PFSK-1 (cell line): ENCODE data around the gene DGCR2.

Experiments used
- FOXP2 ChIP-seq: optimal IDR thresholded peaks from 2 replicates; pipeline ENCODE3; 2011; ENCODE audit warnings: borderline replicate concordance, control low read depth, inconsistent platforms; ENCODE audit not compliant: insufficient read depth; ENCODE audit errors: extremely low read length, extremely low read depth
- POLR2AphosphoS5 ChIP-seq: IDR thresholded peaks from 2 replicates; pipeline ENCODE4 v1.6.1; 2012; ENCODE audit warnings: low read depth, mild to moderate bottlenecking, control low read depth, low read length, moderate library complexity
- REST ChIP-seq, 2 experiments: IDR thresholded peaks; 2 replicates each; pipeline versions ENCODE4 v1.6.1 to v1.8.0; 2011 to 2012; ENCODE audit warnings: low read depth in 2 of 2, low read length in 2 of 2, control low read depth in 1 of 2, inconsistent platforms in 1 of 2, mild to moderate bottlenecking in 1 of 2, moderate library complexity in 1 of 2; ENCODE audit not compliant: insufficient read depth in 1 of 2
- SIN3A ChIP-seq: IDR thresholded peaks from 2 replicates; pipeline ENCODE4 v1.6.1; 2012; ENCODE audit warnings: mild to moderate bottlenecking, low read length, moderate library complexity, borderline replicate concordance; ENCODE audit not compliant: insufficient read depth
- TAF1 ChIP-seq: IDR thresholded peaks from 2 replicates; pipeline ENCODE4 v1.6.1; 2012; ENCODE audit warnings: low read length, control low read depth, borderline replicate concordance; ENCODE audit not compliant: insufficient read depth

DGCR2 gene

GRCh38 chr22:19166421-19166820, 44.2 kb upstream of the DGCR2 start:
- TF ChIP-seq REST (IDR thresholded peaks at IDR 0.05; ENCODE audit: insufficient read depth in 1 of 2, low read depth in 2 of 2, low read length in 2 of 2), result no peak
- TF ChIP-seq TAF1, result no peak
- no peak for TF ChIP-seq FOXP2
- no peak for TF ChIP-seq SIN3A
- TF ChIP-seq POLR2AphosphoS5, result no peak

- TF ChIP-seq POLR2AphosphoS5 (no peak), TAF1 (no peak), SIN3A (no peak), FOXP2 (no peak), REST (IDR thresholded peaks at IDR 0.05; ENCODE audit: insufficient read depth in 1 of 2, low read depth in 2 of 2, low read length in 2 of 2) (no peak)
Measured at GRCh38 chr22:19164425-19164824, 42.2 kb upstream of the DGCR2 start.

GRCh38 chr22:19152942-19153883, 31.0 kb upstream of the DGCR2 start:
- no peak for TF ChIP-seq TAF1

- TF ChIP-seq SIN3A (no peak), FOXP2 (no peak), TAF1 (no peak), REST (IDR thresholded peaks at IDR 0.05; ENCODE audit: insufficient read depth in 1 of 2, low read depth in 2 of 2, low read length in 2 of 2) (no peak), POLR2AphosphoS5 (no peak)
Measured at GRCh38 chr22:19151329-19152191, 29.3 kb upstream of the DGCR2 start.

- TF ChIP-seq SIN3A, result no peak
- no peak for TF ChIP-seq FOXP2
- TF ChIP-seq REST (IDR thresholded peaks at IDR 0.05; ENCODE audit: insufficient read depth in 1 of 2, low read depth in 2 of 2, low read length in 2 of 2), result no peak
- no peak for TF ChIP-seq POLR2AphosphoS5
- no peak for TF ChIP-seq TAF1
Measured at GRCh38 chr22:19150482-19151328, 28.5 kb upstream of the DGCR2 start.
